RWPE1 (cell line): ENCODE results near the gene OGA.
"Not testable (repeated sequence)": the region's sequence is repeated elsewhere in the genome, so short reads cannot be mapped to it uniquely, and the experiment has no call there.

Source experiments
- CTCF ChIA-PET: fragments of 350-600 bp; sonication (Branson Sonifier 250); formaldehyde crosslinking; extraction: SDS; loops from one replicate; lab custom pipeline; 2021; lab: Yijun Ruan, JAX
- POLR2A ChIA-PET: fragments of 400-600 bp; formaldehyde crosslinking; extraction: SDS; loops from one replicate; lab custom pipeline; 2020; ENCODE audit warnings: antibody characterized with exemption; ENCODE audit not compliant: low non-redundant PET; lab: Yijun Ruan, JAX
- DNase-seq: peaks from one replicate; pipeline ENCODE4 v3.0.0; 2012; ENCODE audit warnings: low spot score
- H3K27ac ChIP-seq: fragments of 450-650 bp; 2 replicates; pipeline ENCODE4 v1.5.1; 2017
- CTCF ChIP-seq: fragments of 450-650 bp; conservative IDR thresholded peaks from 2 replicates; pipeline ENCODE4 v1.5.1; 2017; ENCODE audit warnings: low read depth, mild to moderate bottlenecking

The OGA gene

GRCh38 chr10:101789686-101790085, 28.6 kb downstream of the OGA start:
- POLR2A ChIA-PET, result no interaction called here
- CTCF ChIA-PET, result interaction anchor here (0.5 to 1.0 kb wide), 3 partner anchors 8 to 851 kb away, joined by 3 to 7 read pairs (median 4); no protein-coding TSS in a partner anchor
- H3K27ac ChIP-seq, result no peak overlapping the region
- no peak for DNase-seq
- no peak for TF ChIP-seq CTCF

GRCh38 chr10:101789231-101789630, 29.0 kb downstream of the OGA start:
- H3K27ac ChIP-seq, DNase-seq, POLR2A ChIA-PET: not testable (repeated sequence)
- CTCF ChIA-PET, result interaction anchor here (0.5 to 0.7 kb wide), 3 partner anchors 109 to 851 kb away, joined by 3 read pairs; no protein-coding TSS in a partner anchor

DNA sequence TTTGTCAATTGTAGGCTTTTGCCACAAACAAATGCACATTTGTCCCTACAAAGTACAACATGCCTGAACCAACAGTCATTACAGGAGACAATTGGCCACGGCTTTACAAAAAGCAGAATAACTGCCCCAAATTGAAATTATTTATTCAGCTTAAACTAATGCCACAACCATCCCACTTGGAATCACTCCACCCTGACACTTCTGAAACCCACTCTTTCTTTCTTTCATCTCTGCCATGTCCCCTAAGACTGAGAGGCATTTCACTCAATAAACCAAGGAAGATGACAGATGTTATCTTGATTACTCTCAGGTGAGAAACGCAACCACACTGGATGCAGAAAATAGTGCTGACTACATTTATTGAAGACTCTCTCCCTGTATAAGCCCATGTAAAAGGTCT, 32.4 kb downstream of the OGA start:
- DNase-seq, result no peak
- ChIA-PET CTCF (interaction anchor here (0.7 kb wide), 1 partner anchor 1483 kb away, joined by 3 read pairs; no protein-coding TSS in a partner anchor), POLR2A (no interaction called here)
- no peak overlapping the region for H3K27ac ChIP-seq
- TF ChIP-seq CTCF, result no peak

- ChIA-PET CTCF (interaction anchor here (0.6 kb wide), 1 partner anchor 288 kb away, joined by 4 read pairs; no protein-coding TSS in a partner anchor), POLR2A (no interaction called here)
- no peak for DNase-seq
- TF ChIP-seq CTCF, result no peak
- H3K27ac ChIP-seq, result no peak overlapping the region
Observed at GRCh38 chr10:101784558-101784957, 33.7 kb downstream of the OGA start.

DNA sequence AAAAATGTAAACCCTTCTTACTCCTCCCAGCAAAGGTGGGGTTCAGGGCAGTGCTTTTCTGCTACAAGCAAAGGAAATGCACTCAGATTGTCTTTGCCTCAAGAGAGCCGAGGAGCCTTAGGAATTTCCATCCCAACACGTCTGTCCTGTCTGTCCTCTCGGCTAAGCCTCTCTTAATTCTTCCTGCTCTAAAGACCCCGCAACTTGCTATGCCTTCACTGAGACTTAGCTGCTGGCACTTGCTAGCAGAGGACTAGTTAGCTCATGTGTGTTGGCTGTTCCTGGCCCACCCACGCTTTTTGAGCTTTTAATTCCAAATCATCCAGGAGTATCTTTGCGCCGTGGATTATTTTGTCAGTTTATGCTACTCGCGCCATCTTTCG, 34.5 kb downstream of the OGA start:
- ChIA-PET CTCF (interaction anchor here (0.6 to 1.0 kb wide), 4 partner anchors 23 to 638 kb away, joined by 3 read pairs; no protein-coding TSS in a partner anchor), POLR2A (interaction anchor here (0.6 to 0.9 kb wide), 2 partner anchors 25 to 35 kb away, joined by 3 read pairs; partner anchors contain the start of gene OGA)
- no peak for TF ChIP-seq CTCF
- peak; percentile 53 for DNase-seq
- H3K27ac ChIP-seq, result peak overlapping the region; percentile 73

DNA sequence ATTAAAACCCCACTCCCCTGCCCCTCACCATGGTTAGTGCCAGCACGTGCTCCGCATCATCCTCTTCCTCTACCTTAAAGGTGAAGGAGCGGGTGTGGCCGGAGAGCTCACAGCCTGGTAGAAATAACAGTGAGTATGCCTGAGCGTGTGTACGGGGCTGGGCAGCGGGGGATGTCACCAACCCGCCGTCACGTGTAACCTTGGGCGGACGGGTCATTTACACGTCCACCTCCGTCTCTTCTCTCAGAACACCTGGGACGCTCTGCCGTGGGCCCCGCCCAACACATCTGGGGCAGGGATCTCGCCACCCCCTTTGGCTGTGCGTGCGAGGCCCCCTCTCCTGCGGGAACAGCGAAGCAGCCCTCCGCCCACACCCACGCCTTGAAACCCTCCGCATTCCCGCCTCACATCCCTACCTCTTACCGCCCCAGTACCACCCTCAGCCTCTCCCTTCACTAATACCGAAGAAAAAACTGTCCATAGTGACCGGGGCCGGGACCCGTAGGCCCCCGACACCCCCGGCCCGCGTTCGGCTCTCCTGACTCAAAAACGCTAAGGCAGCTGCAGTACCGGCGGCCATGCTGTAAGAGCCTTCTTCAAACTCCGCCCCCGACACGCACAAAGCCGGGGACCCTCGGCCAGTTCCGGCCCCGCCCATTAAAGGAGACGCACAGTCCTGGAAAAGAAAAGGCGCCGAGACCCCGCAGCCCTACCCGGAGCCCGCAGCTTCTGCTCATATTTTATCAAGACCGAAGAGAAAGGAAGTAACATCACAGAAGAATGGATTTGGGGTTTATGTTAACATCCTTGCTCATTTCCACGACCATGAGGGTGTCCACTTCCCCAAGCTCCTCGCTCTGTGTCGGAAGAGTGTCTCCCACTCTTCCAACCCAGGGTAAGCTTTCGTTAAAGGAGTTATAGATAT, 35.2 kb downstream of the OGA start, which contains the start of gene NPM3:
NPM3 (minus strand) TSS at position 636 of the 925 bp plus-strand sequence; CDS start at position 580, 56 bp downstream.
- CTCF ChIA-PET, result interaction anchor here (0.6 to 3.5 kb wide), 6 partner anchors 22 to 622 kb away, joined by 3 to 23 read pairs (median 3); no protein-coding TSS in a partner anchor
- TF ChIP-seq CTCF, result no peak
- H3K27ac ChIP-seq, result peak within 1 kb of the TSS; percentile 73

More for the DNA sequence above, 35.2 kb downstream of the OGA start, which contains the start of gene NPM3:
- POLR2A ChIA-PET, result interaction anchor here (0.9 to 1.1 kb wide), 2 partner anchors 14 to 35 kb away, joined by 3 read pairs; partner anchors contain the start of gene OGA
- DNase-seq, result peak; percentile 94
